Liver (tissue), 9 donors: ENCODE results near the gene SLC7A4. TPM values are rescaled to one million over a fixed set of nuclear protein-coding genes. Genes with fewer than 3 reads are reported as not detected.

ENCODE experiments used
- DNase-seq: peaks from one replicate; pipeline ENCODE4 v3.0.0-alpha.2; 2017; ENCODE audit warnings: low spot score
- H3K27ac ChIP-seq, 2 donors: one replicate each; pipeline ENCODE4 v1.7.0; 2013; ENCODE audit warnings: inconsistent platforms in 2 of 2, low read length in 2 of 2, control low read depth in 1 of 2, low read depth in 1 of 2, mild to moderate bottlenecking in 1 of 2
- H3K27me3 ChIP-seq, 4 donors: one replicate each; pipeline versions ENCODE4 v1.6.1 to v1.7.0; 2013; ENCODE audit warnings: low read length in 3 of 4, inconsistent platforms in 1 of 4, mild to moderate bottlenecking in 1 of 4, moderate library complexity in 1 of 4; ENCODE audit not compliant: control insufficient read depth in 4 of 4, insufficient read depth in 4 of 4
- H3K36me3 ChIP-seq, 4 donors: one replicate each; pipeline versions ENCODE4 v1.6.1 to v1.7.0; 2013; ENCODE audit warnings: low read length in 3 of 4, mild to moderate bottlenecking in 3 of 4, low read depth in 1 of 4, moderate library complexity in 1 of 4; ENCODE audit not compliant: control insufficient read depth in 4 of 4, insufficient read depth in 3 of 4
- H3K4me1 ChIP-seq, 4 donors: one replicate each; pipeline versions ENCODE4 v1.6.1 to v1.7.0; 2013; ENCODE audit warnings: low read length in 3 of 4, mild to moderate bottlenecking in 3 of 4, moderate library complexity in 1 of 4; ENCODE audit not compliant: control insufficient read depth in 4 of 4, insufficient read depth in 4 of 4
- H3K4me3 ChIP-seq, 3 donors: one replicate each; pipeline versions ENCODE4 v1.6.1 to v1.7.0; 2013; ENCODE audit warnings: low read length in 3 of 3, control low read depth in 1 of 3, low read depth in 1 of 3, mild to moderate bottlenecking in 1 of 3
- H3K9ac ChIP-seq, 2 donors: one replicate each; pipeline ENCODE4 v1.7.0; 2013; ENCODE audit warnings: low read length in 2 of 2, mild to moderate bottlenecking in 2 of 2, moderate library complexity in 2 of 2, control low read depth in 1 of 2, low read depth in 1 of 2
- H3K9me3 ChIP-seq, 4 donors: one replicate each; pipeline versions ENCODE4 v1.6.1 to v1.7.0; 2013; ENCODE audit warnings: low read length in 3 of 4; ENCODE audit not compliant: control insufficient read depth in 4 of 4
- ATF3 ChIP-seq: IDR thresholded peaks from 2 replicates; pipeline ENCODE4 v1.6.1; 2016; ENCODE audit warnings: antibody characterized with exemption
- CTCF ChIP-seq: fragments of 150-350 bp; IDR thresholded peaks from 2 replicates; pipeline ENCODE4 v1.5.1; 2017; ENCODE audit warnings: improper control_type of control experiment, low read depth, low read length; ENCODE audit not compliant: missing input control
- EGR1 ChIP-seq, 2 donors: IDR thresholded peaks; 2 replicates each; pipeline ENCODE4 v1.6.1; 2016 to 2018; ENCODE audit warnings: antibody characterized with exemption in 2 of 2, low read depth in 2 of 2
- GABPA ChIP-seq, 2 donors: IDR thresholded peaks in 1 of 2; conservative IDR thresholded peaks in 1 of 2; 2 replicates each; pipeline ENCODE4 v1.6.1; 2016; ENCODE audit warnings: antibody characterized with exemption in 2 of 2, mild to moderate bottlenecking in 1 of 2, moderate library complexity in 1 of 2
- HNF4A ChIP-seq, 2 donors: conservative IDR thresholded peaks; 2 replicates each; pipeline ENCODE4 v1.6.1; 2016; ENCODE audit warnings: antibody characterized with exemption in 2 of 2, mild to moderate bottlenecking in 2 of 2
- HNF4G ChIP-seq: IDR thresholded peaks from 2 replicates; pipeline ENCODE4 v1.6.1; 2016; ENCODE audit warnings: antibody characterized with exemption
- NR2F2 ChIP-seq: IDR thresholded peaks from 2 replicates; pipeline ENCODE4 v1.6.1; 2016; ENCODE audit warnings: antibody characterized with exemption
- RAD21 ChIP-seq, 2 donors: IDR thresholded peaks; 2 replicates each; pipeline ENCODE4 v1.6.1; 2016; ENCODE audit warnings: antibody characterized with exemption in 2 of 2, mild to moderate bottlenecking in 2 of 2
- RXRA ChIP-seq, 2 donors: IDR thresholded peaks; 2 replicates each; pipeline ENCODE4 v1.6.1; 2017 to 2018; ENCODE audit warnings: antibody characterized with exemption in 2 of 2, mild to moderate bottlenecking in 1 of 2
- SP1 ChIP-seq: IDR thresholded peaks from 2 replicates; pipeline ENCODE4 v1.6.1; 2018; ENCODE audit warnings: antibody characterized with exemption, mild to moderate bottlenecking
- TAF1 ChIP-seq: conservative IDR thresholded peaks from 2 replicates; pipeline ENCODE4 v1.6.1; 2016; ENCODE audit warnings: antibody characterized with exemption, mild to moderate bottlenecking
- WGBS: extraction: QIAGEN DNeasy Blood & Tissue Kit; methylation state at CpG from one replicate; pipeline ENCODE4 v1.1.7; 2013; 5-methylcytosine and 5-hydroxymethylcytosine counted together
- polyA plus RNA-seq, 2 donors: library from polyadenylated mRNA; stranded (reverse) in 1 of 2; unstranded in 1 of 2; fragments of 200-250 nt in 1 of 2; fragments of >200 nt in 1 of 2; fragmentation: Nextera tagmentation in 1 of 2; extraction: Ambion mirVana in 1 of 2; gene quantifications; one replicate each; pipeline versions ENCODE4 v1.2.1 to v1.2.3, GENCODE V29; 2013 to 2015
- total RNA-seq, 2 donors: library from RNA; depleted of rRNA; stranded (reverse); fragments of >200 nt; gene quantifications; one replicate each; pipeline ENCODE4 v1.2.3, GENCODE V29; 2014
- TF ChIP-seq, protein P1 (sequence below): IDR thresholded peaks from 2 replicates; pipeline ENCODE4 v1.6.1; 2016; ENCODE audit warnings: antibody characterized with exemption
- donor health status: healthy.
- donor health status: healthy.
- donor health status: healthy.
- donor health status: healthy.
- donor health status: healthy.

Gene SLC7A4
- total and polyA plus RNA-seq, 4 donors, result 0.11 to 0.67 (median 0.33) TPM

DNA sequence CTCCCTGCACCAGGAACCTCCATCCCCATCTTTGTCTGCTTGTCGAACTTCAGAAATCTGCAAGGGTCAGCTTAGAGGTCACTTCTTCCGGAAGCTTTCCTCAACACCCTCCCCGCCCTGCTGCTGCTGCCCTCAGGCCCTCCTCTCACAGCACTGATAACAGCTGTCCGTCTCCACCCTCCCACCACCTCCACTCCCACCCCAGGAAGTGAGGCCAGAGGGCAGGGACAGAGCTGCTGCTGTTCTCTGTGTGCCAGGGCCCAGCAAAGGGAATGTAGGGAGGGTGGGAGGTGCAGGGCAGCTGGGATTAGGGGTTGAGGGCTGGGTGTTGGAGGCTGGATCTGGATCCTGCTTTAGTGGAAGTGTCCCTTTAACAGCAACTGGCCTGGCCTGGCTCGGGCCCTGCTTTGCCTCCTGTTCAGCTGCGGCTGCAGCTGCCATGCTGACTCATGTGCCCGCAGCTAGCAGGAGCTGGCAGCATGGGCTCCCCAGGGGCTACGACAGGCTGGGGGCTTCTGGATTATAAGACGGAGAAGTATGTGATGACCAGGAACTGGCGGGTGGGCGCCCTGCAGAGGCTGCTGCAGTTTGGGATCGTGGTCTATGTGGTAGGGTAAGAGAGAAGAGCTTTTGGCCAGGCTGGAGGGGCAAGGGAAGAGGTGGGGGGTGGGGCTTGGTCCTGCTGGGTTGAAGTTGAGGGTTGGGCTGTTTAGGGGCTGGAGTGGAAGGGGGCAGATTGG, 17.5 kb downstream of the SLC7A4 start, which contains the start of gene P2RX6:
P2RX6 (plus strand) TSS at position 440 of the 740 bp plus-strand sequence; CDS start at position 450, 10 bp downstream.
- Histone ChIP-seq H3K4me3 (peak within 1 kb of the TSS in 2 of 3 donors; percentile 29 to 37), H3K27me3 (no peaks in the 10 kb centered on the region), H3K4me1 (peaks cover 0 to 7% (median 3%) of the 10 kb centered on the region in 4 donors), H3K9ac (no peak within 1 kb of the TSS), H3K27ac (peak within 1 kb of the TSS in 1 of 2 donors; percentile 51), H3K36me3 (no peaks in the 10 kb centered on the region), H3K9me3 (no peaks in the 10 kb centered on the region)
- peak; percentile 71 for DNase-seq
- 48% methylated on average over 12 of the region's 12 CpGs for WGBS
- TF ChIP-seq GABPA (IDR thresholded peaks at IDR 0.05 in 1 of 2, conservative IDR thresholded peaks at IDR 0.05 in 1 of 2) (no peak), TAF1 (no peak), HNF4A (conservative IDR thresholded peaks at IDR 0.05) (no peak), HNF4G (no peak), RAD21 (IDR thresholded peaks at IDR 0.05) (no peak), NR2F2 (peak; percentile 95), CTCF (no peak), RXRA (IDR thresholded peaks at IDR 0.05) (peak in 1 of 2 donors; percentile 14), EGR1 (IDR thresholded peaks at IDR 0.05; ENCODE audit: low read depth in 2 of 2) (no peak)
- TF ChIP-seq, protein P1, sequence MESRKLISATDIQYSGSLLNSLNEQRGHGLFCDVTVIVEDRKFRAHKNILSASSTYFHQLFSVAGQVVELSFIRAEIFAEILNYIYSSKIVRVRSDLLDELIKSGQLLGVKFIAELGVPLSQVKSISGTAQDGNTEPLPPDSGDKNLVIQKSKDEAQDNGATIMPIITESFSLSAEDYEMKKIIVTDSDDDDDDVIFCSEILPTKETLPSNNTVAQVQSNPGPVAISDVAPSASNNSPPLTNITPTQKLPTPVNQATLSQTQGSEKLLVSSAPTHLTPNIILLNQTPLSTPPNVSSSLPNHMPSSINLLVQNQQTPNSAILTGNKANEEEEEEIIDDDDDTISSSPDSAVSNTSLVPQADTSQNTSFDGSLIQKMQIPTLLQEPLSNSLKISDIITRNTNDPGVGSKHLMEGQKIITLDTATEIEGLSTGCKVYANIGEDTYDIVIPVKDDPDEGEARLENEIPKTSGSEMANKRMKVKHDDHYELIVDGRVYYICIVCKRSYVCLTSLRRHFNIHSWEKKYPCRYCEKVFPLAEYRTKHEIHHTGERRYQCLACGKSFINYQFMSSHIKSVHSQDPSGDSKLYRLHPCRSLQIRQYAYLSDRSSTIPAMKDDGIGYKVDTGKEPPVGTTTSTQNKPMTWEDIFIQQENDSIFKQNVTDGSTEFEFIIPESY, result no peak

DNA sequence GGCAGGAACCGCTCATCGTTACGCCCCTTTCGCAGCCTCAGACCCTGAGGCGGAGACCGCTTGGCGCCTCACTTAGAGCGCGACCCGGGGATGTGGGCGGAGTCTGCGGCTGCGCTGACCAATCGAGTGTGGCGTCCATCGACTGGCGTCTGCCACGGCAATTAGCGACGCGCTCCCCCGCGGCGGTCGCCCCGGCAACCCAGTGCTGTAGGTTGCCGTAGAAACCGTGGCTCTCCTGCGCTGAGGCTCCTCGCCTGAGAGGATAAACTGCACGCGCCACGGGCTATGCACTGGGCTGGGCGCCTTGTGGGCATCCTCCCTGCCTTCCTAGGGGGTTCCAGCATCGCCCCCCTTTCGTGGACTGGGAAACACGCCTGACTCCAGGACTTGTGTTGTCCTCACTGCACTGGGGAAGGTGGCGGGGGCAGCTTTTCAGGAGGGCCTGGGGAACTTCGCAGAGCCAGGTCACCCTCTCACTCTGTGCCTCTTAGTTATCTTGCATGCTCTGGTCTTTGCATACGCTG, 18.1 kb downstream of the SLC7A4 start:
- TF ChIP-seq SP1, result peak; percentile 44
- no peak for TF ChIP-seq EGR1 (IDR thresholded peaks at IDR 0.05; ENCODE audit: low read depth in 2 of 2)
- DNase-seq, result peak; percentile 82
- 4% methylated on average over 40 of the region's 40 CpGs for WGBS
- Histone ChIP-seq H3K9ac (no peak overlapping the region), H3K4me1 (peaks cover 0 to 7% (median 3%) of the 10 kb centered on the region in 4 donors), H3K36me3 (no peaks in the 10 kb centered on the region), H3K27ac (peak overlapping the region in 1 of 2 donors; percentile 51), H3K4me3 (peak overlapping the region in 2 of 3 donors; percentile 29 to 37), H3K9me3 (no peaks in the 10 kb centered on the region), H3K27me3 (no peaks in the 10 kb centered on the region)

- no peaks in the 10 kb centered on the region for H3K27me3 ChIP-seq
- H3K4me3 ChIP-seq, result peak overlapping the region in 2 of 3 donors; percentile 29 to 37
- H3K9ac ChIP-seq, result no peak overlapping the region
- H3K36me3 ChIP-seq, result no peaks in the 10 kb centered on the region
- no peak for DNase-seq
- TF ChIP-seq GABPA (IDR thresholded peaks at IDR 0.05 in 1 of 2, conservative IDR thresholded peaks at IDR 0.05 in 1 of 2) (no peak), ATF3 (no peak)
- H3K4me1 ChIP-seq, result peaks cover 0 to 7% (median 3%) of the 10 kb centered on the region in 4 donors
- H3K9me3 ChIP-seq, result no peaks in the 10 kb centered on the region
- 16% methylated on average over 24 of the region's 24 CpGs for WGBS
- peak overlapping the region; percentile 51 to 52 for H3K27ac ChIP-seq
Measured at GRCh38 chr22:21013657-21014201, 18.6 kb downstream of the SLC7A4 start.
